Cortex of kidney (tissue), 1 donor: Measurements from ENCODE around the gene PCDHA11.
"Not testable (repeated sequence)": the region's sequence is repeated elsewhere in the genome, so short reads cannot be mapped to it uniquely, and the experiment has no call there.

Experiments used
- DNase-seq: peaks from one replicate; lab custom pipeline; 2025; lab: John Stamatoyannopoulos, UW

PCDHA11 gene

GRCh38 chr5:140849831-140850634, 18.7 kb upstream of the PCDHA11 start:
- DNase-seq = not testable (repeated sequence)

- DNase-seq = no peak
Observed at GRCh38 chr5:140855772-140856674, 12.7 kb upstream of the PCDHA11 start, which contains the start of gene PCDHA10. Gene PCDHA10, plus strand, starts transcription at chr5:140855897. Its CDS starts 152 bp downstream, at chr5:140856049.

GRCh38 chr5:140857177-140857986, 11.4 kb upstream of the PCDHA11 start:
- no peak for DNase-seq

GRCh38 chr5:140857987-140858240, 10.8 kb upstream of the PCDHA11 start:
- DNase-seq = no peak

GRCh38 chr5:140862441-140863295, 6.1 kb upstream of the PCDHA11 start:
- no peak for DNase-seq

GRCh38 chr5:140869555-140869886, 764 bp downstream of the PCDHA11 start:
- DNase-seq = no peak

GRCh38 chr5:140870221-140871201, 1.8 kb downstream of the PCDHA11 start:
- DNase-seq = no peak

GRCh38 chr5:140875085-140876065, 6.6 kb downstream of the PCDHA11 start, which contains the start of gene PCDHA12:
Gene PCDHA12, plus strand, starts transcription at chr5:140875308. Its CDS starts 165 bp downstream, at chr5:140875473.
- no peak for DNase-seq

- DNase-seq = not testable (repeated sequence)
Observed at GRCh38 chr5:140876541-140877261, 7.9 kb downstream of the PCDHA11 start.

- no peak for DNase-seq
Observed at GRCh38 chr5:140877262-140877581, 8.5 kb downstream of the PCDHA11 start.

GRCh38 chr5:140881889-140882590, 13.3 kb downstream of the PCDHA11 start, which contains the start of gene PCDHA13:
Gene PCDHA13, plus strand, starts transcription at chr5:140882124. Its CDS starts 145 bp downstream, at chr5:140882269.
- DNase-seq = no peak

- no peak for DNase-seq
Observed at GRCh38 chr5:140882591-140882899, 13.8 kb downstream of the PCDHA11 start.

- no peak for DNase-seq
Observed at GRCh38 chr5:140883373-140883772, 14.6 kb downstream of the PCDHA11 start.

- no peak for DNase-seq
Observed at GRCh38 chr5:140883927-140884697, 15.4 kb downstream of the PCDHA11 start.

GRCh38 chr5:140916325-140916724, 47.6 kb downstream of the PCDHA11 start:
- DNase-seq = no peak
